NCI-H1417 treated with DMSO at 0.1 percent for 48 hours (cell line): ENCODE measurements around the gene C22orf39.

Experiments used
- DNase-seq: peaks from one replicate; lab custom pipeline; 2025; lab: John Stamatoyannopoulos, UW

The C22orf39 gene, protein sequence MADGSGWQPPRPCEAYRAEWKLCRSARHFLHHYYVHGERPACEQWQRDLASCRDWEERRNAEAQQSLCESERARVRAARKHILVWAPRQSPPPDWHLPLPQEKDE

GRCh38 chr22:19447330-19448075, at the start of gene C22orf39:
C22orf39 (minus strand) TSS chr22:19447711; CDS start chr22:19447688, 23 bp downstream.
- DNase-seq = peak; percentile 41

DNA sequence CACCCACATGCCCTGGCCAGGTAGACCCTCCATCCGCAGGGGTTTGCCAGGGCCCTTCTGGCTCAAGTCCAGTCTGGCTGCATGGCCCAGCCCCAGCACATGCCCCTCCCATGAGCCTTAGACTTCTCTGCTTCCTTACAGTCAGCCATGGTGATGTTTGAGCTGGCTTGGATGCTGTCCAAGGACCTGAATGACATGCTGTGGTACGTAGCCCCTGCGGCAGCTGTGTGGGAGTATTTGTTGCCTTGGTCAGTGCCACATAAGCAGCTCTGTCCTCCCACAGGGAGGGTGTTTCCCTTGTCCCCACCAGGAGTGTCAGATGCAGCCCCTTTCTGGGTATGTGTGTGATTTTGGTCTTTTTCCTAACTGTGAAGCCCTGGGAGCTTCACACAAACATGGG, 49.7 kb upstream of the C22orf39 start:
- DNase-seq = no peak

GRCh38 chr22:19496324-19496630, 48.8 kb upstream of the C22orf39 start:
- no peak for DNase-seq

DNA sequence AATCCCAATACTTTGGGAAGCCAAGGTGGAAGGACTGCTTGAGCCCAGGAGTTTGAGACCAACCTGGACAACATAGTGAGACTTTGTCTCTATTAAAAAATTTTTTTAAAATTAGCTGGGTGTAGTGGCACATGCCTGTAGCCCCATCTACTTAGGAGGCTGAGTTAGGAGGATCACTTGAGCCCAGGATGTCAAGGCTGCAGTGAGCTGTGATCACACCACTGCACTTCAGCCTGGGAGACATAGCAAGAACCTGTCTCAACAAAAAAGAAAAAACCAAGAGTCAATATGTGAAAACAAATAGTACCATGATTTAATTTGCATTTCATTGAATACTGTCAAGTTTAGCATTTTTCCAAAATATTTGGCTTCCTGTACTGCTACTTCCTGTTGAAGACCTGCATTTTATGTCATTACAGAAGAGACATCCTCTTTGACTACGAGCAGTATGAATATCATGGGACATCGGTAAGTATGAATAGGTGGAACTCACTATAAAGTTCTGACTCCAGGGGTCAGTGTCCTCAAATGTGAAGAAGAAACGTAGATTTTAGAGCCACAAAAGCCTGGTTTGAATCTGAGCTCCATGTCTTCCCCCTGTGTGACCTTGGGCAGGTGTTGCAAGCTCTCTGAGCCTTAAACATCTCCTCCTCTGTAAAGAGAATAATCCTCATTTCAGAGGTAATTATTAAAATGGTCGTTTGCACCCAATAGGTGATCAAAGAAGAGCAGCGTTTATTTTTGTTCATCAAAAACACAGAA, 48.2 kb upstream of the C22orf39 start:
- no peak for DNase-seq

- no peak for DNase-seq
These were observed 47.2 kb upstream of the C22orf39 start for GRCh38 chr22:19494676-19495173.

- DNase-seq = no peak
These were observed 46.6 kb upstream of the C22orf39 start for GRCh38 chr22:19494001-19494560.

- no peak for DNase-seq
These were observed 45.1 kb upstream of the C22orf39 start for GRCh38 chr22:19492504-19493174.

DNA sequence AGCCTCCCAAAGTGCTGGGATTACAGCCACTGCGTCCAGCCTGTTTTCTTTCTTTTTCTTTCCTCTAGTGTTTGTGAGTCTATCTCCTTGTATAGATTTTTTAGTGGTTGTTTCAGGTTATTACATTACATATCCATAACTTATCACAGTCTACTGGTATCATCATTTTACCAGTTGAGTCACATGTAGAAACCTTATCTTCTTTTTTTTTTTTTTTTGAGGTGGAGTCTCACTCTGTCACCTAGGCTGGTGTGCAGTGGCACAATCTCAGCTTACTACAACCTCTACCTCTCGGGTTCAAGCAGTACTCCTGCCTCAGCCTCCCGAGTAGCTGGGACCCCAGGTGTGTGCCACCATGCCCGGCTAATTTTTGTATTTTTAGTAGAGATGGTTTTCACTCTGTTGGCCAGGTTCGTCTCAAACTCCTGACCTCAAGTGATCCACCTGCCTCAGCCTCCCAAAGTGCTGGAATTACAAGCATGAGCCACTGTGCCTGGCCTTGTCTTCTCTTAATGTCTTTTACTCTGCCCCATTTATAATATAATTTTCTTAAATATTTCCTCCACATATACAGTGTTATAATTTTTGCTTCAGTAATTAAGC, 43.2 kb upstream of the C22orf39 start:
- no peak for DNase-seq

GRCh38 chr22:19488884-19489843, 41.7 kb upstream of the C22orf39 start:
- no peak for DNase-seq

- no peak for DNase-seq
These were observed 40.8 kb upstream of the C22orf39 start for GRCh38 chr22:19488285-19488684.

GRCh38 chr22:19483481-19484244, 36.2 kb upstream of the C22orf39 start:
- no peak for DNase-seq

DNA sequence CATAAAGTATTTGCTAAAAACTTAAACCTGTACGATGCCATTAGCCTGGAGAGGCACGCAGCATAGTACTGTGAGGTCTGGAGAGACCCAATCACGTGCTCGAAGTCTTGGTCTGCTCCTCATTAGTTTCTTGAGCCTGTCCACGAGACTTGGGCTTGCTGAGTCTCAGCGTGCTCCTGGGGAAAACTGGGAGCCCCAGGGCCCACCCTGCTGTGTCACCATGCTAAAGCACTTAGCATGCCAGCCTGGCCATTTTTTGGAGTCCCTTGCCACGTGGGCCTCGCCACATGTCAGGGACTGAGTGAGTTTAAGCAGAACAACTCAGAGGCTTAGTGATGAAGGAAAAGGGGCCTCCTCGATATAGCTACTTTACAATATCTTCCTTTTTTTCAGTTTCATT, 34.8 kb upstream of the C22orf39 start:
- DNase-seq = no peak

DNA sequence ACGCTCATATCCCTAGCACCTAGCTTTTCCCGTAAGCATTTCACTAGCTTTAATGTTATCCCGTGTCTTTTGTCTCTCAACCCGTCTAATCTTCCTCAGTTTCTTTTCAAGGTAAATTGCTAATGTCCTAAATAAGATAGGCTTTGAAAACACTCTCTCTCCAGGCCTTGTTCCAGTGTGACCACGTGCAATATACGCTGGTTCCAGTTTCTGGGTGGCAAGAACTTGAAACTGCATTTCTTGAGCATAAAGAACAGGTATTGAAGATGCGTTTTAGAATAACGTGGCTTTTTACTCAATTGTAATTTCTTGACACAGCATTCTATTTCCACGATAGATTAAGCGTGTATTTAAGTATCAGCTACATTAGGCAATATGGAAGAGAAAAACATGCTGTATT, 33.3 kb upstream of the C22orf39 start:
- DNase-seq = no peak

DNA sequence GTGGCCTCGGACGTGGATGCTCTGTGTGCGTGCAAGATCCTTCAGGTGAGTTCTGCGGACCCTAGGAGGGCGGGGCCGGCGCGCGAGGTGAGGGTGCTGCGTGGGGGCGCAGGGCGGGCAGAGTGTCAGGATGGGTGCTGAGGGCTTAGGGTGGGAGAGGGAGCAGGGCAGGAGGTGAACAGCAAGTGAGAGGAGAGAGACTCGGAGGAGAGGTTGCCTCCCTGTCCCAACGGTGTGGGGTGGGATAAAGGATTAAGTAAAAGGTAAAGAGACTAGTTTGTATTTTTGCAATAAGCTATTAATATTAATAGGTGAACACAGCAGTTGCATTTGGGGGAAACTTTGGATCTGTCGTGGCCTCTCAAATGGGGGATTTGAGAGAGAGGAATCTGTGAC, 32.7 kb upstream of the C22orf39 start:
- DNase-seq = no peak

DNA sequence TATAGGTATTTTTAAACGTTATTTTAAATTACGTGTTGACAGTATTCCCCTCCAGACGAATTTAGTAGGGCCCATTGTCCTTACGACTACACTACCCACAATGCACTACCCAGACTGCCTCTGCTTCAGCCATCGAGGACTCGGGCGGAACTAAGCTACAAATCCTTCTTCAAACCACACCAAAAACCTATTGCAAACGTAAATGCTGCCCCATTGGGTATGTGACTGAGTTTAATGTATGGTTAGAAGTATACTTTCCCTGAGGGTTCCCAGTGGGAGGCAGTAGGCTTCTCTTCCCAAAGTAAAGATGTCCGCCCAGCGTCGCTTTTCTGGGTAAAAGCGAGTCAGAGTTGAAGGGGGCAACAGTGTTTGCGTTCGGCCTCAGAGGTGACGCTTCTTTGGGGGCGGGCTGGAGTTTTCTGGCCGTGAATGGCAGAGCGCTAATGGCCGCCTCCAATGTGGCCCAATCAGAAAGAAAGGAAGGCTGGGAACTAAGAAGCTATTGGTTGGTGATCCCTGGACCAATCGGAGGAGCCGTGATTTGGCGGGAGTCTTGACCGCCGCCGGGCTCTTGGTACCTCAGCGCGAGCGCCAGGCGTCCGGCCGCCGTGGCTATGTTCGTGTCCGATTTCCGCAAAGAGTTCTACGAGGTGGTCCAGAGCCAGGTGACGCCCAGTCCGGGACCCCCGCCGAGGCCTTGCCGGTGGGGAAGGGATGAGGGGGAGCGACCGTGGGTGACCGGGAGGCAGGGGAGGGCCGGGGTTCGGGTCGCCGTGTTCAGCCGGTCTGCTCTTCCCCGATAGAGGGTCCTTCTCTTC, 32.1 kb upstream of the C22orf39 start, which contains the start of gene CDC45:
Gene CDC45 (plus strand): TSS at position 566 of the 818 bp plus-strand sequence. CDS start 49 bp downstream, at position 615.
- peak; percentile 84 for DNase-seq

- DNase-seq = no peak
These were observed 31.4 kb upstream of the C22orf39 start, which contains the start of gene UFD1 for GRCh38 chr22:19478901-19479354. UFD1 (minus strand) TSS chr22:19479193; CDS start chr22:19479085, 108 bp downstream.

DNA sequence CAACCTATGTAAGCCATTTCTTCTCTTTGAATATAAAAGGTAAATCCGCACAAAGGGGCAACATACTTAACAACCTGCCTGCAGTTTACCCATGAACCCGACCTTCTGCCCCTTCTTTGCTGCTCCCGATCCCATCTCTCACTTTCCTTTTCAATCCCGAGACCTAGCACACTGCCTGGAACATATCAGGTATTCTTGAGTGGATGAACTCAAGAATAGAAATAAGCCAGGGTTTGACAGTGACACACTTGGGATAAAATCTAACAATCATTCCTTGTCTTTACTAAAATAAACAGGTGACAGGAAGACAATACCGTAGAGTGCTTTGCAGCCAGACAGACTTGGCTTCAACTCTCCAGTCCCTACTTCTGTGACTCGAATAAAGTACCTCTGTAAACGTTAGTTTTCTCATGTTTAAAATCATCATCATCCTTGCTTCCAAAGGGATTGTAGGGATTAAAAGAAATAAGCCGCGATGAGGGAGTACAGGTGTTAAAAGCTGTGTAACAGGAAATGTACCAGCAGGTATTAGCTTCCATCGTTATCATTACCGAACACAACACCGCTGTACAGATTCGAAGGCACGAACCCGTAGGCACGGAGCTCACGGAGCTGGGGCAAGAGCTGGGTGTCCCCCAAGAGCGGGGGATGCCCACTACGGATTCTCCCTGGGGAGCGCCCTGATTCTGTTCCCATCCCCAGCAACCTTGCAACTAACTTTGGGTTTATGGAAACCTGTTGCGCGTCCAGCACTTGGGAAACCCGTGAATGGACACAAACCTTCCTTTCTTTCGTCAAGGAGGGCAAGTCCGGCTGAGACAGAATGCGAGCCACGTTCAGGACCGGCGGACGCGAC, 30.8 kb upstream of the C22orf39 start:
- no peak for DNase-seq
